GM23338 (cell line): ENCODE measurements around the gene OXER1.

Experiments
- CREB1 ChIP-seq: fragments of 250-450 bp; sonication (Bioruptor Pico); IDR thresholded peaks from 2 replicates; pipeline ENCODE4 v1.5.0; 2020; ENCODE audit warnings: low read depth, mild to moderate bottlenecking, moderate library complexity
- EZH2 ChIP-seq: fragments of 200-600 bp; sonication (generic); IDR thresholded peaks from one replicate; pipeline ENCODE4 v1.8.0; 2017; ENCODE audit warnings: antibody characterized with exemption, mild to moderate bottlenecking, low read depth; ENCODE audit not compliant: unreplicated experiment
- EZH2phosphoT487 ChIP-seq: fragments of 200-600 bp; sonication (generic); IDR thresholded peaks from one replicate; pipeline ENCODE4 v1.8.1; 2018; ENCODE audit warnings: antibody characterized with exemption; ENCODE audit not compliant: unreplicated experiment
- POLR2AphosphoS5 ChIP-seq: IDR thresholded peaks from 2 replicates; pipeline ENCODE4 v1.6.1; 2016; ENCODE audit warnings: antibody characterized with exemption, low read depth
- TF ChIP-seq, protein P1 (sequence below), 2 experiments: fragments of 200-600 bp in 1 of 2; sonication (generic) in 1 of 2; conservative IDR thresholded peaks; 2 replicates each; pipeline versions ENCODE4 v1.5.1 to v1.6.1; 2016 to 2017; ENCODE audit warnings: antibody characterized with exemption in 2 of 2, low read depth in 2 of 2, mild to moderate bottlenecking in 2 of 2, moderate library complexity in 1 of 2

DNA sequence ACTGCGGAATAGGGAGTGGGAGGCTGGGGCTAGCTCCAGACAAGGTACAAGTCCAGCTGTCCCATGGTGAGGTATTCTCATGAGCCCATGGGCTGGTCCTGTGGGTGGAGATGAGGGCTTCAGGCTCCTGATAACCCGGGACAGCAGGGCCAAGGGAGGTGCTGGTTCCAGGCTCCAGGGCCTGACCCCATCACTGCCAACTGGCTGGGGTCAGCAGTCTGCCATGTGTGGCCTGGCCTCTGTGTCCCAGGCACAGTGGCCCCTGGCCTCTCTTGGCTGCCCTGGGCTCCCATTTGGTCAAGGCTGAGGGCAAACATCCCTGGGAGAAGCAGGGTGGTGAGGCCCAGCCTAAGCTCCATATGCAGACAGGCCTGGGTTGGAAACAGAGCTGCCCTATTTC, 966 bp upstream of the OXER1 start:
- TF ChIP-seq EZH2phosphoT487 (no peak), EZH2 (no peak), CREB1 (CRISPR knock-in tag) (no peak), POLR2AphosphoS5 (no peak)
- TF ChIP-seq, protein P1, sequence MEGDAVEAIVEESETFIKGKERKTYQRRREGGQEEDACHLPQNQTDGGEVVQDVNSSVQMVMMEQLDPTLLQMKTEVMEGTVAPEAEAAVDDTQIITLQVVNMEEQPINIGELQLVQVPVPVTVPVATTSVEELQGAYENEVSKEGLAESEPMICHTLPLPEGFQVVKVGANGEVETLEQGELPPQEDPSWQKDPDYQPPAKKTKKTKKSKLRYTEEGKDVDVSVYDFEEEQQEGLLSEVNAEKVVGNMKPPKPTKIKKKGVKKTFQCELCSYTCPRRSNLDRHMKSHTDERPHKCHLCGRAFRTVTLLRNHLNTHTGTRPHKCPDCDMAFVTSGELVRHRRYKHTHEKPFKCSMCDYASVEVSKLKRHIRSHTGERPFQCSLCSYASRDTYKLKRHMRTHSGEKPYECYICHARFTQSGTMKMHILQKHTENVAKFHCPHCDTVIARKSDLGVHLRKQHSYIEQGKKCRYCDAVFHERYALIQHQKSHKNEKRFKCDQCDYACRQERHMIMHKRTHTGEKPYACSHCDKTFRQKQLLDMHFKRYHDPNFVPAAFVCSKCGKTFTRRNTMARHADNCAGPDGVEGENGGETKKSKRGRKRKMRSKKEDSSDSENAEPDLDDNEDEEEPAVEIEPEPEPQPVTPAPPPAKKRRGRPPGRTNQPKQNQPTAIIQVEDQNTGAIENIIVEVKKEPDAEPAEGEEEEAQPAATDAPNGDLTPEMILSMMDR (conservative IDR thresholded peaks at IDR 0.05; ENCODE audit: low read depth in 2 of 2): no peak
